ENCODE data around the gene RIPK4.

GRCh38 chr21:41749286-41749685 is 17.6 kb downstream of the RIPK4 start:
- TF ChIP-seq CTCF (conservative IDR thresholded peaks at IDR 0.05; ENCODE audit: low read depth, low read length) (no peak), EZH2 (IDR thresholded peaks at IDR 0.05; ENCODE audit: borderline replicate concordance, low read depth, low read length, poor library complexity, severe bottlenecking) (no peak)
